Kidney (tissue), 14 donors: ENCODE results near the gene ALX3. TPM values are rescaled to one million over a fixed set of nuclear protein-coding genes. Genes with fewer than 3 reads are reported as not detected.

Source experiments
- DNase-seq, 5 donors: peaks; one replicate each; pipeline ENCODE4 v3.0.0-alpha.2; 2013 to 2020
- FAIRE-seq: peaks from 2 replicates; lab custom pipeline; 2012; peaks lifted over from hg19 to GRCh38; lab: Jason Lieb, UNC
- H3K27ac ChIP-seq, 2 donors: one replicate each; pipeline ENCODE4 v1.7.0; 2013; ENCODE audit warnings: low read depth in 2 of 2, low read length in 2 of 2, inconsistent platforms in 1 of 2
- H3K27me3 ChIP-seq: one replicate; pipeline ENCODE4 v1.7.1; 2013; ENCODE audit warnings: low read length, inconsistent platforms; ENCODE audit not compliant: control insufficient read depth, insufficient read depth
- H3K36me3 ChIP-seq, 3 donors: one replicate each; pipeline versions ENCODE4 v1.7.0 to v1.7.1; 2013; ENCODE audit warnings: low read length in 3 of 3, control low read depth in 1 of 3, inconsistent platforms in 1 of 3; ENCODE audit not compliant: insufficient read depth in 3 of 3, control insufficient read depth in 2 of 3
- H3K4me1 ChIP-seq, 3 donors: one replicate each; pipeline versions ENCODE4 v1.7.0 to v1.7.1; 2013; ENCODE audit warnings: low read length in 3 of 3, inconsistent platforms in 1 of 3, low read depth in 1 of 3; ENCODE audit not compliant: control insufficient read depth in 2 of 3, insufficient read depth in 2 of 3
- H3K4me3 ChIP-seq, 3 donors: one replicate each; pipeline versions ENCODE4 v1.7.0 to v1.8.1; 2013; ENCODE audit warnings: low read length in 3 of 3, control low read depth in 1 of 3, inconsistent platforms in 1 of 3
- H3K9ac ChIP-seq, 3 donors: one replicate each; pipeline versions ENCODE4 v1.7.0 to v1.7.1; 2013; ENCODE audit warnings: low read length in 3 of 3, control low read depth in 1 of 3, inconsistent platforms in 1 of 3
- H3K9me3 ChIP-seq, 3 donors: one replicate each; pipeline versions ENCODE4 v1.7.0 to v1.7.1; 2013; ENCODE audit warnings: low read length in 3 of 3, control low read depth in 1 of 3, inconsistent platforms in 1 of 3; ENCODE audit not compliant: control insufficient read depth in 2 of 3, insufficient read depth in 1 of 3
- CTCF ChIP-seq: IDR thresholded peaks from 3 replicates; pipeline ENCODE4 v1.5.1; 2012; ENCODE audit warnings: mild to moderate bottlenecking, moderate library complexity, borderline replicate concordance; ENCODE audit not compliant: insufficient read depth; ENCODE audit errors: extremely low read depth
- intact Hi-C: fragments of 100-400 bp; cut with DNase I; formaldehyde crosslinking; loops from one replicate; pipeline ENCODE4 v1.11.1; 2022
- polyA plus RNA-seq: library from polyadenylated mRNA; stranded (reverse); fragments of 350-450 nt; fragmentation: Illumina TruSeq; extraction: RNeasy Lipid Tissue Mini Kit (QIAGEN cat#74804); gene quantifications from one replicate; pipeline ENCODE4 v1.2.3, GENCODE V29; 2014; ENCODE audit warnings: low read depth, low replicate concordance; ENCODE audit not compliant: insufficient read depth
- total RNA-seq: library from RNA; stranded (reverse); fragmentation: NEBNext Ultra II Directional; extraction: Animal tissue kit (Norgen Biotek cat#: 25700); gene quantifications from one replicate; pipeline ENCODE4 v1.2.1, GENCODE V29; 2021
- donor health status: control.
- donor health status: control.
- donor health status: control.
- donor health status: control.
- donor health status: control.
- donor health status: DM: yes; HTN: yes; CAD: no.
- donor health status: Normal renal cell carcinoma (clear cell type).

The ALX3 gene
- total and polyA plus RNA-seq, 2 donors from 2014 or later = not detected

- Histone ChIP-seq H3K36me3 (no peaks in the 10 kb centered on the region), H3K4me3 (no peak within 1 kb of the TSS), H3K9me3 (no peaks in the 10 kb centered on the region), H3K27me3 (peaks cover 8% of the 10 kb centered on the region), H3K27ac (no peak within 1 kb of the TSS), H3K4me1 (no peaks in the 10 kb centered on the region), H3K9ac (no peak within 1 kb of the TSS)
- no peak for DNase-seq
- intact Hi-C loops = no loop called here
- FAIRE-seq = no peak
- no peak for TF ChIP-seq CTCF
Observed at GRCh38 chr1:110112143-110112542, 41.7 kb upstream of the ALX3 start, which contains the start of gene UBL4B. Gene UBL4B (plus strand): TSS chr1:110112443. CDS start chr1:110112535, 92 bp downstream.

- H3K9me3 ChIP-seq = no peaks in the 10 kb centered on the region
- DNase-seq (no peak), FAIRE-seq (no peak)
- H3K27ac ChIP-seq = no peak overlapping the region
- no peaks in the 10 kb centered on the region for H3K4me1 ChIP-seq
- no peaks in the 10 kb centered on the region for H3K36me3 ChIP-seq
- no peak for TF ChIP-seq CTCF
- H3K4me3 ChIP-seq = no peak overlapping the region
- intact Hi-C loops = no loop called here
- no peak overlapping the region for H3K9ac ChIP-seq
- H3K27me3 ChIP-seq = peaks cover 8% of the 10 kb centered on the region
Observed at GRCh38 chr1:110111081-110111480, 40.6 kb upstream of the ALX3 start.

GRCh38 chr1:110107867-110108469, 37.5 kb upstream of the ALX3 start:
- no peak for FAIRE-seq
- TF ChIP-seq CTCF = no peak

More at GRCh38 chr1:110107867-110108469, 37.5 kb upstream of the ALX3 start:
- no peak for DNase-seq
- H3K9ac ChIP-seq = no peak overlapping the region
- no peaks in the 10 kb centered on the region for H3K9me3 ChIP-seq
- no peaks in the 10 kb centered on the region for H3K4me1 ChIP-seq
- no peak overlapping the region for H3K4me3 ChIP-seq
- peaks cover 8% of the 10 kb centered on the region for H3K27me3 ChIP-seq
- H3K36me3 ChIP-seq = no peaks in the 10 kb centered on the region
- intact Hi-C loops = loop anchor here (10.0 kb wide), 1 partner anchor 53 kb away; no protein-coding TSS in a partner anchor
- no peak overlapping the region for H3K27ac ChIP-seq
